HG02759 (cell line): ENCODE measurements around the gene MRPS18A.
"Not testable (repeated sequence)": the region's sequence is repeated elsewhere in the genome, so short reads cannot be mapped to it uniquely, and the experiment has no call there.

Source experiments
- ATAC-seq: cut with Tn5 transposase; IDR thresholded peaks from one replicate; pipeline ENCODE4 v1.9.1; 2021; ENCODE audit warnings: mild to moderate bottlenecking, moderate library complexity; ENCODE audit not compliant: unreplicated experiment

The MRPS18A gene

DNA sequence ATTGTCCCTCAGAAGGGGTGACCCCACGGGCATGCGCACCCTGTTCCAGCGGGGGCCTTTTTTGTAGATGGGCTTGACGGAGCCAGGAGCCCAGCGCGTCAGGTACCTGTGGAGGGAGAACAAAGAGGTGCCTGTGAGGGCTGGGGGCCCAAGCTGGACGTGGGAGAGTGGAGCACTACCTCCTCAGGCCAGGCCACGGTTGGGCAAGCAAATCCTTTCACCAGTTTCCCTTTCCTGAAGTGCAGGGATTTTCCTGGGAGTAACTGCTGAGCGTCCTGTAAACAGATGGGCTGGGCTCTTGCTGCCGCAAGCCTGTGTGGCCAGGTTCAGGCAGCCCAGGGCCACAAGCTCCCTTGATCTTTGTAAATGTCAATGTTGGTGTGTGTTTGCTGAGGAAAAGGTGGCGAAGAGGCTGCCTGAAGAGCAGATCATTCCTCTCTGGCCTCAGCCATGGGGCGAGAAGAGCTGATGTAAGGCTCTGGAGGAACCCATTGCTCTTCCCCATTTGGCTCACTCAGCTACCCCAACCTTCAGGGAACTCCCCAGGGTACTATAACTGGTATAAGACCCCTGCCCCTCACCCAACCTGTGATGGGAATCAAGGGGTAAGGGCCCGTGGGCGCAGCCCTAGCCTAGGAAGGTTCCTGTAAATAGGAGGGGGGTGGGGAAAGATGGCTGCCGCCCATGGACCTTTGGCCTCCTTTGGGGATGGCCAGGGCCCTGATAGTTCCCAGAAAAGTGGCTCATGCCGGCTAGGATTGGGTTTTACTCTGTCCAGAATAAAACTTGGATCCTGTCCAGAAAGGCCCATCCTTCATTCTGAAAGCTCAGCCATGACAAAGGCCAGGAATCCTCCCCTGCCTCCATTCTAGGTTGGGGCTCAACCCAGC lies 15.5 kb downstream of the MRPS18A start:
- no peak for ATAC-seq

DNA sequence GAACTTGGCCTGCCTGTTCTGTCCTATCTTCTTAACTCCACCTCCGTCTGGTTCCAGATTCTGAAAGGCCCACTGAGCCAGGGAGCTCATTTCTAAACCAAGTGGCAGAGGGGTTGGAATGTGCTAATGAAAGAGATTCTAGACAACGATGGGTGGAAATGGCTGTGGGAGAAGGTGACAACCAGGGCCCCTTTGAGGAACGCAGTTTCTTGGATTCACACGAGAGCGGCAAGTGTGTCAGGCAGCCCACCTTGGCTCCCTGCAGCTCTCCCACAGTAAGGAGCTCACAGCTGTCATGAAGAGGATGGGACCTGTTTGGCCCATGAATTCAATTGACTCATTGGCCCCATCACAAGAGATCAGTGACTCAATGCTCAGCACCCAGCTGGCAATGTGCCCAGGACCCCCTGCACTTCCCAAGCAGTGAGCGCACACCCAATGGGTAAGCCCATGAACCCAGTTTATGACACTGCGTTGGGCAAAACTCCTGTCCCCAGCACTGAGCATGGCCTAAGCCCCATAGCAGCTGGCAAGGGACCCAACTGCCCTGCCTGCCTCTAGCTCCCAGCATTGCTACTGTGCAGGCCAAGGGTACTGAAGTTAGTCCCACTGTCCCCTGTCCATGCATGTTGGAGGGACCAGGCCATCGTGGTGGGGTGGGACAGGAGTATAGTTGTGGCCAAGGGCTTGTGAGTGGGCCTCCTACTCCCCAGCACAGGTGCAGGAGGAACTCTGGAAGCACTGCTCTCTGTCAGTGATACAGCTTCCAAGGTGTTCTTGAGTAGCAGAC lies 16.4 kb downstream of the MRPS18A start:
- ATAC-seq = no peak

DNA sequence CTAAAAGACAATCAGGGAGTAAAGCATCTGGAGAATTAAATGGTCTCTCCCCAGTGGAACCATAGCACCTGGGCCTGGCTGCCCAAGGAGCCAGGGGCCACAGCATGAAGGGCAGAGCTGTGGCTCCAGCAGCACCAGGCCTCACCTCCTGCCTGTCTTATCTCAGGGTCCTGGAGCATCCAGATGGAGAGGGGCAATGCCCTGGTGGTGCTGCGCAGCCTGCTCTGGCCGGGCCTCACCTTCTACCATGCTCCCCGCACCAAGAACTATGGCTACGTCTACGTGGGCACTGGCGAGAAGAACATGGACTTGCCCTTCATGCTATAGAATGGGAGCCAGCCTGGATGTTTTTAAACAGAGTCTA lies 17.0 kb downstream of the MRPS18A start:
- no peak for ATAC-seq

DNA sequence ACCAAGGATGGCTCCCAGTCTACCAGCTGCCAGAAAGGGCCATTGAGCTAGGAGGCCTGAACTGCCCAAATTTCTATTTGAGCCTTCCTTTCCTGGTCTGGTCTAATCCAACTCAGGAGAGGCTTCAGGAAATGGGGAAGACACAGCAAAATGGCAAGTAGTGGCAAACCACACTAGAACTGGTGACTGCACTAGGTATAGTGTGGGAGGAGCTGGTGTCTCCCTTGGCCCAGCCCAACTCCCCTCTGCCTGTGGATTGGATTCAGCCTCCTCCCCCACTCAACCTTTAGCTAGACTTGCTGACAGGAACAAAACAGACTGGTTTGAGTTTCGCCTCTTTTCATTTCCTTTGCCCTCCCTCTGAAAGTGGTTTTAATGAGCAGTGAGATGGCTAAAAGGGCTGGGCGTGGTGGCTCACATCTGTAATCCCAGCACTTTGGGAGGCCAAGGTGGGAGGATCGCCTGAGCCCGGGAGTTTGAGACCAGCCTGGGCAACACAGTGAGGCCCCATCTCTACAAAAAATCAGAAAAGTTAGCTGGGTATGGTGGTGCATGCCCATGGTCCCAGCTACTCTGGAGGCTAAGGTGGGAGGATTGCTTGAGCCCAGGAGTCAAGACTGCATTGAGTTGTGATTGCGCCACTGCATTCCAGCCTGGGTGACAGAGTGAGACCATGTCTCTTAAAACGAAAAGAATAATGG lies 17.5 kb downstream of the MRPS18A start:
- no peak for ATAC-seq

DNA sequence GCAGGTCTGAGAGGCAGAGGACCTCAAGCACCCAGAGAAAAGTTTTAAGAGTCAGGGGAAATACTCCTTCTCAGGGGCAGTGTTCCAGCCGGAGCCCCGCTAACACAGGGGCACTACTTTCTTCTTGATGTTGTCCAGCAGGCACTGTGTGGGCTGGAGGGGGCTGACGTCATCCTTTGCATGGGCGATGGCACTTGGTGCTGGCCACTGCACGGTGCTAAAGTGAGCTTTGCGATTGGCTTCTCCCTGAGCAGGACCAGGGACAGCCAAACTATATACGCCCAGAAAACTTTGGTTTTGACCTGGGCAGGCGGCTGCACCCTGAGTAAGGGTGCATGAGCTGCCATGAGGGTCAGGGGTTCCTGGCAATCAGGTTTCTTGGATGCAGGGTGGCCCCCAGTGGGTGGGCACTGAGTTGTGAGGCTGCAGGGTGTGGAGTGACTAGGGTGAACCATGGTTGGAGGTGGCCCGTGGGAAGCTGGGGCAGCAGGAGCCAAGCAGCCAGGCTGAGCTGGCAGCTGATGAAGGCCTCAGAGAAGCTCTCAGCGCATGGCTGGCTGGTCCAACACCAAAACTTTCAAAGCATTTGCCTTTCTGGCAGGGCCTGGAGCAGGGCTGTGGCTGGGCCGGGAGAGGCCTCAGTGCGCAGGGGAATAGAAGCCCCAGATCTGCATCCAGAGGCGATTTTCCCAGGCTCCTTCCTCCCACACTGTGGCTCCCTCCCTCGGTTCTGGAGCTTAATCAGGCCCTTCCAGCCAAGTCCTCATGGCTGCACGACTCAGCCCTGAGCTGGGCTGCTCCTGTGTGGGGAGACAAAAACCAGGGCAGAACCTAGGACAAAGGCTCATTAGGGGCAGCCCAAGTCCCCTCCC lies 18.3 kb downstream of the MRPS18A start:
- ATAC-seq = no peak

DNA sequence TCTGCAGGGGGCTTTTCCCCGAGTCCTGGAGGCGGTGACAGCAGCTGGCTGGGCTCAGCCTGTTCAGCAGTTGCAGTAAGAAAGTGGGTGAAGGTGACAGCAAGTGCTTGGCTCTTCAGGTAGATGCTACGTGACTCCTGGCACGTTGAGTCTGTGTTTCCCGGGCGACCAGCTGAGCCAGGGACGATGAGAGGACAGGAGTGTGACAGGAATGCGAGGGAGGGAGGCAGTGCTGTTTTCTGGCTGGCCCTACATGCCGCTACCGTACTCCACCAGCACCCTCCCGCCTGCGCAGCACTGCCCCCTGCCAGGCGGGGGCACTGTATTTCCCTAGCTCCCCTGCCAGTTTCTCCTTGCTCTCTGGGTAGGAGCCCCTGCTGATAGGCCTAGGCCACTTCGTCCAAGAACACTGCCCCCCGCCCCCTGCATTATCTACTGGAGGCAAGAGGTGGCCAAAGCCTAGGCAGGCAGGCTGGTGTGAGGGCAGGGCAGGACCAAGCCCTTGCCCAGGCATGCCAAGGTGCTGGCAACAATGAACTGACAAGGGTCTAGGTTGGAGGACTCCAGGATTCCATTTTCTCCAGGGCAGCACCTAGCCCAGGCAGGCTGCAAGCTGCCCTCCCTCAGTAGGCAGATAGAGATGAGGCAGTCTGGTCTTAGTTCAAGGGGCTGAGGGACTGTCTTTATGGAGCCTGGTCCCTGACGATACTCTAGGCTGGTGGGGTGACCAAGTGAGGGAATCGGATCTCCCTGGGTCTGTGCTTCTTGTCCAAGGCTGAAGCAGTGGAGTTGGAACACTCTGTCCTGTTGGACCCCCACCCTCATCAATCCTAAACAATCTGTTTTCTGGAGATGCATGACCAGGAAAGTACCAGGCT lies 19.2 kb downstream of the MRPS18A start:
- peak; percentile 60 for ATAC-seq

DNA sequence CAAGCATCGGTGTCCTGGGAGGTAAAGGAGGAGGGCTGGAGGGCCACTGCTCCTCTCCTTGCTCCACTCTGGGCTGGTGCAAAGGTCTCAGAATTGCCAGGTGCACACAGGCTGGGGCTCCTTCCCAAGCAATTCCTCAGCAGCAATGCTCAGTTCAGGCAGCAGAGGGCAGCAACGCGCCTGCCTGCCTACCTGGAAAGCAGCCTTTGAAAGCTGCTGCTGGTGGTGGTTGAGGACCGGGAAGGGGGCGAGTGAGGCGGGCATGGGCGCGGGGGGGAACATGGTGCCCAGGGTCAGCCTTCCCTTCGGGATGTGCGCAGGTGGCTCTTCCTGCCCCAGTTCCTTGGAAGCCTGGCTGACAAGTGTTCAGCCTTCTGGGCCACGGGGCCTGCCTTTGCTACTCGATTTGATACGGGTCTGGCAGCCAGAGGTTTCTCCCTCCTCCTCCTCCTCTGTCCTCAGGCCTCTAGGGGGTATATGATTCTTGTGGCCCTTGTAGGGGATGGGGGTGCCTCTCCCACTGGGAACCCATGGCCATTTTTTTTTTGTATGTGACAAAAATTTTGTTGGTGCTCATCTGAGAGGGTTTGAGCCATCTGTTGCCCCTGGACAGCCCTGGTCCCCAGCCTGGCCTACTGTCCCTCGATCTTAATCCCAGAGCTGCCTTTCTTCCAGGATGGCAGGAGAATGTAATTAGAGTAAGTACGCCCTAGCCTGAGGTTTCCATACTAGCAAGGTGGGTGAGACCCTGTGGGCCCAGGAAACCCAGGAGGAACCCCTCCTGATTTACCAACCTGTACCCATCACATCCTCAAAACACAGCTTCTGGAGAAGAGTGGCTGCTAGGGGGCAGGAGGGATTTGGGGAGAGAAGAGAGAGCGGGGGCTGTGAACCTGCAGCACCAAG lies 20.1 kb downstream of the MRPS18A start:
- peak; percentile 44 for ATAC-seq

DNA sequence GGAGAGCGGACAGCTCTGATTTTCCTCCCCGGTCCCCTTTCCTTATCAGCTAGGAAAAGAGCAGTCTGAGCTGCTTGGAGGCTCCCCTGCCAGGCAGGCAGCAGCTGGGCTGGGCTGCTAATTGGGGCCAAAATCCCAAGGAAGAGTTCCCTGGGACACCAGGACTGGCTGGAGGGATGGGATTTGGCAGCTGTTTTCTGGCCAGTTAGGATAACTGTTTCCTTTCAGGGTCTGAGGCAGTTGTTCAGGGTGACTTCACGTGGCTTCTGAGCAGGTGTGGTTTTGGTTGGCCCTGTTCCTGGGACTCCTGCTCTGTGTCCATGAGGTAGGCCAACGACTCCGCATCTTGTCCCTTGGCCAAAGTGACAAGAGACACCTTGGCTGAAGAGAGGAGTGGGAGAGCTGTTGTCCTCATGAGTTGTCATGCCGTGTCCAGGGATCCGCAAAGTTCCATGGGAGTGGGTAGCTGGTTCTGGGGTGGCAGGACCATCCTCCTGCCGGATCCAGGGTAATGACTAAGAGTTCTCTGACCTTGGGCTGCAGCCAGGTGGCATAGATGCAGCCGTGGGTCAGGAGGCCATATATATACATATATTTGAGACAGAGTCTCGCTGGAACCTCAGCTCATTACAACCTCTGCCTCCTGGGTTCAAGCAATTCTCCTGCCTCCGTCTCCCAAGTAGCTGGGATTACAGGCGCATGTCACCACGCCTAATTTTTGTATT lies 21.2 kb downstream of the MRPS18A start:
- ATAC-seq = no peak

DNA sequence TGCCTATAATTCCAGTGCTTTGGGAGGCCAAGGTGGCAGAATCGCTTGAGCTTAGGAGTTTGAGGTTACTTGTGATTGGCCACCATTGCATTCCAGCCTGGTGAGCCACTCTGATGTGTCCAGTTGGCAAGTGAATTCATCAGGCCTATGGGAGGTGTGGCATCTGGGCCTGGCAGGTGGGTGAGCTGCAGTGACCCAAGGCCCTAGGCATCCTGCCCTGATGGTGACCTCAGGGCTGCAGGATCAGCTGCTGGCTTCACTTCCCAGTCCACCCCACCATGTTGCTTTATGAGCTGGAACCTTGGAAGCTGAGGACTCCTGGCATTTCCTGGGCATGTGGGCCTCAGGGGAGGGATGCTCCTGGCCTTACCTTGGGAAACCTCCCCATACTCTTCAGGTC lies 22.2 kb downstream of the MRPS18A start:
- no peak for ATAC-seq

DNA sequence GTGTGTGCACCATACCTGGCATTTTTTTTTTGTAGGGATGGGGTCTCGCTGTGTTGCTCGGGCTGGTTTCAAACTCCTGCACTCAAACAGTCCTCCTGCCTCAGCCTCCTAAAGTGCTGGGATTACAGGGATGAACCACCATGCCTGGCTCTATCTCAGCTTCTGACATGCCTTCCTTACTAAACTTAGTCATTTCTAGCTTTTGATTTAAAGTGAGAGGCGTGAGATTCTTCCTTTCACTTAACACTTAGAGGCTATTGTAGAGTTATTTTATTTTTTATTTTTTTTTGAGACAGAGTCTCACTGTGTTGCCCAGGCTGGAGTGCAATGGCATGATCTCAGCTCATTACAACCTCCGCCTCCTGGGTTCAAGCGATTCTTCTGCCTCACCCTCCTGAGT lies 24.6 kb downstream of the MRPS18A start:
- ATAC-seq = not testable (repeated sequence)

DNA sequence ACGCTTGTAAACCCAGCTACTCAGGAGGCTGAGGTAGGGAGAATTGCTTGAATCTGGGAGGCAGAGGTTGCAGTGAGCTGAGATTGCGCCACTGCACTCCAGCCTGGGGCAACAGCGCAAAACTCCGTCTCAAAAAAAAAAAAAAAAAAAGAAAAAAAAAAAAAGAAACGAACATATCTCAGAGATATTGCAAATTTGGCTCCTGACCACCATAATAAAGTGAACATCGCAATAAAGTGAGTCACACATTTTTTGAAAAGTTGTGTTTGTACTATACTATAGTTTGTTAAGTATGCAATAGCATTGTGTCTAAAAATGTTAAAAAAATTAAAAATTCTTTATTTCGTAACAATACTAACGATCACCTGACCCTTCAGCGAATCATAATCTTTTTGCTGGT lies 29.4 kb downstream of the MRPS18A start:
- no peak for ATAC-seq

DNA sequence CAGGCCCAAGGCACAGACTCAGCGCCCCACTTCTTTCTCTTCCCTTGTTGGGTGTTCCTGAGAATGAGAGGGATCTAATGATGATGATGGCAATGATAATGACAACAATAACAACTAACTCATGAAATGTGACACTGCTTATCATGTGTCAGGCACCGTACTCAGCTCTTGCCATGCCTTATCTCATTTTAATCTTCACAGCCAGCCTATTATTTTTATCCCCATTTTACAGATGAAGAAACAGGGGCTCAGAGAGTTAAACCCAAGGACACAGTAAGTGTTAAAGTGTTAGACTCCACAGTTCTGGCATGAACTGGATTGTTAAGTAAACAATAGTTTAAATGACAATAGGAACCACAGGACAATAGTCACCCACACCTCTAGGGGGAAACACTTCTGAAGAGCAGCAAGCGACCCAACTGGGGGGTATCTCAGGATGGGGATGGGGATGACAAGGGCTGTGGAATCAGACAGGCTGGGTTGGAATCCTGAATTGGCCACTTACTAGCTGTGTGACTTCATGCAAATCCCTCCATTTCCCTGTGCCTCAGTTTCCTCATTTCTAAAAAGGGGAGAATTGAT lies 30.3 kb downstream of the MRPS18A start:
- ATAC-seq = no peak

DNA sequence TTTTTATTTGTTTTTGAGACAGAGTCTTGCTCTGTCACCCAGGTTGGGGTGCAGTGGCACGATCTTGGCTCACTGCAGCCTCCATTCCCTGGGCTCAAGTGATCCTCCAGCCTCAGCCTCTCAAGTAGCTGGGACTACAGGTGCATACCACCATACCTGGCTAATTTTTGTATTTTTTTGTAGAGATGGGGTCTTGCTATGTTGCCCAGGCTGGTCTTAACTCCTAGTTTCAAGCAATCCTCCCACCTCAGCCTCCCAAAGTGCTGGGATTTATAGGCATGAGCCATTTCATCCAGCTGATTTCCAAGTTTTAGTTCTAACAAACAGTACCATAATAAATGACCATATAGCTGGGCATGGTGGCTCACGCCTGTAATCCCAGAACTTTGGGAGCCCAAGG lies 34.8 kb downstream of the MRPS18A start:
- ATAC-seq = not testable (repeated sequence)

DNA sequence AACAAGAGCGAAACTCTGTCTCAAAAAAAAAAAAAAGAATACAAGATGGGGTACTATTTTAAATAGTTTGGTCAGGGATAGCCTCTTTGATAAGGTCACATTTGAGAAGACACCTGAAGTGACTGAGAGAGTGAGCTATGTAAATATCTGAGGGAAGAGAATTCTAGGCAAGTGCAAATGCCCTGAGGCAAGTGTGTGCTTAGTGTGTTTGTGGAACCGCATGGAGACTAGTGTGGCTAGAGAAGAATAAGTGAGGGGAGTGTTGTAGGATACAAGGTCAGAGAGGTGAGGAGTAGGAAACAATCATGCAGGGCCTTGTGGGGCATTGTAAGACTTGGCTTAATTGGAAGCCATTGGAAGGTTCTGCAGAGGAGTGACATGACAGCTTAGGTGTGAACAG lies 39.3 kb downstream of the MRPS18A start:
- no peak for ATAC-seq

DNA sequence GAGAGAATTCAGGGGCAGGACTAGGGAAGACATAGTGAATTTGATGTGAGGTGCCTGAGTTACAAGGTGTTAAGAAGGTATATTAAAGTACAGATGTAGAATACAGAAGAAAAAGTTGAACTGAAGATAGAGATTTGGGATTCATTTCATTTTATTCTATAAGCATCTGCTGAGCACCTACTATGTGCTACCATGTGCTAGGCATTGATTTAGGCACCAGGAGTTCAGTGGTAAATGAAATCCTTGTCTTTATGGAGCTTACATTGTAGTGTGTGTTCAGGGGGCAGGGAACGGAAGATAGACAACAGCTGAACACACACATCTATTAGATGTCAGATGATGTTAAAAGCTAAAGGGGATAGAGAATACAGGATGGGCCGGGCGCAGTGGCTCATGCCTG lies 40.0 kb downstream of the MRPS18A start:
- ATAC-seq = no peak

DNA sequence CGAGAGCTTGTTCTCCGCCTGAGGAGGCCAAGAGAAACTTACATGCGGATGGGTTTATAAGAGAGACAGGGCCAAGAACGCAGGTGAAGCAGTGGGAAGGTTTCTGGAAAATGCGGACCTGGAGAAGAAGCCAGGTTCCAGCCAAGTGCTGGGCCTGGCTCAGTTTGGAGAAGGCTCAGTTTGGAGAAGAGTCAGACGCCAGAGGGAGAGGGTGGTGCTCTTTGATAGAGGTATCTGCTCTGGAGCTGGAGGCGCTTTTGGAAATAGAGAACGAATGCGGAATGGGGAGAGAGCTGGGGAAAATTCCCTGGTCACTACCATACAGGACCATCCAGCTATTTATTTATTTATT lies 42.0 kb downstream of the MRPS18A start:
- peak; percentile 18 for ATAC-seq

DNA sequence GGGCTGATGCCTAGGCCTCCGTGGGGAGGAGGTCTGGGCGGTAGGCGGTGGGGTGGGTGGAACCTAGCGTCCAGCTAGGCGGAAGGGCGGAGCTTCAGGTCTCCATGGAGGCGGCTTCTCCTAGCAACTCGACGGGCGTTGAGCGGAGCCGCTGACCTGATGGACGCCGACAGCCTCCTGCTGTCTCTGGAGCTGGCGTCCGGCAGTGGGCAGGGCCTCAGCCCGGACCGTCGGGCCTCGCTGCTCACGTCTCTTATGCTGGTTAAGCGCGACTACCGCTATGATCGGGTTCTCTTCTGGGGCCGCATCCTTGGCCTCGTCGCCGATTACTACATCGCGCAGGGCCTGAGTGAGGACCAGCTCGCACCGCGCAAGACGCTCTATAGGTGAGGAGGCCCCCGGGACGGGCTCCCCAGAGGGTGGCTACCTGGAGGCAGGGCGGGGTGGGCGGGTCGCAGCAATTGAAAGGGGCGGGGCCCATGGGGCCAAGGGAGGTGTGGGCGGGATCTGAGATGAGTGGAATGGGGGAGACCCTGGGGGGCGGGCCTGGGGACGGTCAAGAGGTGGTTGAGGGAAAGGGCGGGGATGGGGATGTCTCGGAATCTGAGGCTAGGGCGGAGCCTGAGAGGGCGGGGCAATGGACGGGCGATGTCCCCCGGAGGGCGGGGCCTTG lies 42.5 kb downstream of the MRPS18A start, which contains the start of gene RSPH9:
RSPH9 (plus strand) TSS at position 97 of the 673 bp plus-strand sequence; CDS start at position 160, 63 bp downstream.
- ATAC-seq = peak; percentile 75
